ENCODE results near the gene MELK.

The MELK gene

GRCh38 chr9:36584620-36585460 is 12.1 kb downstream of the MELK start:
- no peak for FAIRE-seq

DNA sequence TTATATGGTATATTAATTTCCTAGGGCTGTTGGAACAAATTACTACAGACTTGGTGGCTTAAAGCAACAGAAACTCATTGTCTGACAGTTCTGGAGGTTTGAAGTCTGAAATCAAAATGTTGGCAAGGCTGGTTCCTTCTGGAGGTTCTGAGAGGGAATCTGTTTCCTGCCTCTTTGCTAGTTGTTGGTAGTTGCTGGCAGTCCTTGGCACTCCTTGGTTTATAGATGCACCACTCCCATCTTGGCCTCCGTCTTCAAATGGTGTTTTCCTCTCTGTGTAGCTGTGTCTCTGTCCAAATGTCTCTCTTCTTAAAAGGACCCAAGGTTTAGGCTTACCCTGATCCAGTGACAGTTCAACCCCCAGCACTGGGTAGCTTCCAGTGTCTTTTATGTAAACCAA is 17.5 kb downstream of the MELK start:
- FAIRE-seq = no peak

DNA sequence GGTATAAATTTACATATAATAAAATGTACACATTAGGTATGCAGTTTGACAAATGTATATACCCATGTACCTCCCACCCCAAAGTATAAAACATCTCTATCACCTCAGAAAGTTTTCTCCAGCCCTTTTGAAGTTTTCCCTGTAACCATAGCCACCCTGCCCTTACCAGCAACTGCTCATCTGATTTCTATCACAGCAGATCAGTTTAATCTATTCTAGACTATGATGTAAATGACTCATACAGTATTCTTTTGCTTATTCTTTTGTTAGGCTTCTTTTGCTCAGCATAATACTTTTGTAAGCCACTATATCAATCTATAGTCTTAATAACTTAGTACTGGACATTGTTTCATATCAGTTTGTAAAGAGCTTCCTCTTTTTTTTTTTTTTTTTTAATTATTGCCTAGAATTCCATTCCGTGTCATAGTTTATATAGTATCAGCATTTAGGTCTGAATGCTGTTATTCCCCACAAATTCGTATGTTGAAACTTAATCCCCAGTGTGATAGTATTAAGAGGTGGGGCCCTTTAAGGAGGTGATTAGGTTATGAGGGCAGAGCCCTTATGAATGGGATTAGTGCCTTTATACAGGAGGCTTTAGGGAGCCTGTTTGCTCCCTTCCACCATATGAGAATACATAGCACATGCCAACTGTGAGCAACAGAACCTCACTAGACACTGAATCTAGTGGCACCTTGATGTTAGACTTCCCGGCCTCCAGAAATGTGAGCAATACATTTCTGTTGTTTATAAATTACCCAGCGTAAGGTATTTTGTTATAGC is 20.3 kb downstream of the MELK start:
- FAIRE-seq = no peak

GRCh38 chr9:36594213-36594612 is 21.5 kb downstream of the MELK start:
- FAIRE-seq = no peak

DNA sequence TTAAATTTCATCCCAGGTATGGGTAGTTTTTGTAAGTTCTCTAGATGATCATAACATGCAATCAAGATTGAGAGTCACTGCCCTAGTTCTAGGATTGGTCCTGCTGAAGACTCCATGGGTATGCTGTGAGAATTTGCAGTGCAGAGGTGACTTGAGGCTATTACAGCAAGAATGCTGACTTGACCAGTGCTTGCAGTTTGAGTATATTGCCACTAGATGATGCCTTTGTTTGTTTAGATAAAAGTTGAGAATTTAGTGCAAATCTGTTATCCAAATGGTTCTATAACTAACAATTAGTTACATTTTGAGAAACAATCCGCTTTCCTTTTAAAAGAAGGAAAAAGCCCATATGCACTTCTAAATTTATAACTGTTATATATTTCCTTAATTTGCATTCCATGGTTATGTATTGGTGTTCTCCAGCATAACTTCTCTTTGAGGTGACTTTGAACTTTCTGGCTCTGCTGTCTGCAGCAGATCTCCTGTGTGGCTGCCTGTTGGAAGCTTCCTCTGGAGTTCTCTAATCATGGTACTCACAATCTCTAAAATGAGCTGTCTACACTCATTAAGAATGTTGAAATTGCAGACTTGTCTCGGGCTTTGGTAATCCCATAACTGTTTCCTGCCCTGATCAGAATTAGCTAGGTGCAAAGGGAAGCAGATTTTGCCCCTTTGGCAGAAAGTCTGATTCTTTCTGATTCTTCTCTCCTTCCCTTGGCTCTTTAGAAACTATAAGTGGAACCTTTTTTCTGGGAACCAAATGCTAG is 24.9 kb downstream of the MELK start:
- FAIRE-seq = no peak

DNA sequence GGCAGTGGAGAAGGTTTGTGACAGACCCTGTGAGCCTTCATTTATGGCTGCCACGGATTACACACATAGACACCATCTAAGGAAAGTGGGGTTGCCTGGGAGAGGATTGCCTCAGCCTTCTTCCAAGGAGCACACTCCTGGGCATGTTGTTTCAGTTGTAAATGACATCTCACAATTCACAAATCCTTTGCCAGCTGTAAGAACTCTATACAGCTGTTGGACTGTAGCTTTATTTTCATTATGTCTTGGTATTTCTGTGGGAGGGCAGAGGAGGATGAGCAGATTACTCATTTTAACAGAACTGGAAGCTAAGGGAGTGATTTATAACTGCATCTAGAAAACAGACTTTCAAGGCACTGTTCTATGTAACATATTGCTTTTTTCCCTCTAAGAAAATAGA is 25.6 kb downstream of the MELK start:
- no peak for FAIRE-seq

DNA sequence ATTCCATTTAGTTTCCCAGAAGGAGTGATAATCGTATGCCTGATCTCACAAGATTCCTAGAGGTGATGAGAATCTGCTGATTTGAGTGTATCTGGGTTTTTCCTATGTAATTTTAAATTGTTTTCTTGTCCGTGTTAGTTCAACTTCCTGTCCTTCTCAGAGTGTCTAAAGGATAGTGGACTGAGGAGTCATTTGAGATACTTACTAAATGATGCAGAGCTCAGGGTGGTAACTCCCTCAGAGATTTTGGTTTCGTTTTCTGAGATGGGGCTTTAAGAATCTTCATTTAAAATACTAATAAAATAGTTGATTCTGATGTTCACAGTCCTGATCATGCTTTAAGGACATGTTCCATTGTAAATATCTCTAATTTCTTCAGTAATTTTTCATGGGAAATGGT is 30.3 kb downstream of the MELK start:
- FAIRE-seq = no peak

- FAIRE-seq = no peak
Measured at GRCh38 chr9:36609306-36609705, 36.6 kb downstream of the MELK start.

DNA sequence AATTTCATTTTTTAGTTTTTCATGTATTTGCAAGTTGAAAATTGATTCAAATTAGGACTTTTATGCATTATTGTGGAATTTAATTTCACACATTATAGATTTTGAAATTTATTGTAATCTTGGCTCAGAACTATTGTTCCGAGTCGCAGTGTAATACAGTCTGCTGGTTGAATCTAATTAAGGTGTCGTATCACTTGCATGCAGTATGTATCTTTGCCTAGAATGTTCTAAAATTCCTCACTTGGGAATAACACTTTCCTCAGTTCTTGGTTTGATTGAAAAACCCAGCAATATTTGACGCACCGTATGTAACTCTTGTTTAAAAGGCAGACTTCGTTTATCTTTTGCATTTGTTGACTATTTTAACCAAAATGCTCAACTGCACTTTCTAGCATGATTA is 49.4 kb downstream of the MELK start:
- FAIRE-seq = no peak

DNA sequence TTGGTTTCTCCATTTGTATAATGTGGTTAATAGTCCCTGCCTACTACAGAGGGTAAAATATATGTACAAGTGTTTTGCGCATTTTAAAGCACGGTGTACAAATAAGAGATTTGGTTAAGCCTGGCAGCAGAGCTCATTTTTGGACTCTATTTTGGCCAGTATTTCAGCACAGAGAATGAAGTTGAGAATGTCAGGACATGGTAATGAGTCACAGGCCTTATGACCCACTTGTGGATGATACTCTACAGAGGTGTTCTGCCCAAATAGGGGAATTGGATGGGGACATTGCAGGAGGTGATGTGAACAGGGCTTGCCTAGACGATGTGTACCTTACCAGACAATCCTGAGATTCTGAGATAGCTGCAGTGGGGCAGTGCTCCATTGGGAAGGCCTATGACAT is 50.6 kb downstream of the MELK start:
- no peak for FAIRE-seq

DNA sequence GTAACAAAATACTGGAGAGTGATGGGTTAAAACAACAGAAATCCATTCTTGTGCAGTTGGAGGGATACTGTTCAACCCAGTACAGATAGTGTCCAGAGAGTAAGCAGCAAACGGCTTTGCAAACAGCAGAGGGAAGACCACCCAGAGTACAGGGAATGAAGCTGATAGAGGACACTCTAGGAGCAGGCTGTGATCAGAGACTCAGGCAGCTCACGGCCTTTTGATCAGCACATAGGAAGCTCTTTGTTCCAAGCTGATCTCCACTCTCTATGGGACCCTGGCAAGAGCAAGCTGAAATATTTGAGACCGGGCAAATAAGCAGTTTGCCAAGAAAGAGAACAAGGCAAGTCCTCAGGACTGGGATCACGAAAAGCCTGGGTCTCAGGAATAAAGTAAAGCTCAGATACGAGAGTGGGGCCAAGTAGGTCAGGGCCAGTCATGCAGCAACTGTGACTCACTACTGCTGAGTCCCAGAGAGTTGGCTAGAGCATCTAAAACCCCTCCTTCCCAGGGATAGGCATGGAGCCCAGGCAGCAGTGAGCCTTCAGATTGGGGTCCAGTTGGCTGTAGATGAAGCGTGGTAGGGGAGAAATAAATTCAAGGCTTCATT is 52.4 kb downstream of the MELK start:
- no peak for FAIRE-seq

GRCh38 chr9:36632892-36633291 is 60.2 kb downstream of the MELK start:
- FAIRE-seq = peak; percentile 98

DNA sequence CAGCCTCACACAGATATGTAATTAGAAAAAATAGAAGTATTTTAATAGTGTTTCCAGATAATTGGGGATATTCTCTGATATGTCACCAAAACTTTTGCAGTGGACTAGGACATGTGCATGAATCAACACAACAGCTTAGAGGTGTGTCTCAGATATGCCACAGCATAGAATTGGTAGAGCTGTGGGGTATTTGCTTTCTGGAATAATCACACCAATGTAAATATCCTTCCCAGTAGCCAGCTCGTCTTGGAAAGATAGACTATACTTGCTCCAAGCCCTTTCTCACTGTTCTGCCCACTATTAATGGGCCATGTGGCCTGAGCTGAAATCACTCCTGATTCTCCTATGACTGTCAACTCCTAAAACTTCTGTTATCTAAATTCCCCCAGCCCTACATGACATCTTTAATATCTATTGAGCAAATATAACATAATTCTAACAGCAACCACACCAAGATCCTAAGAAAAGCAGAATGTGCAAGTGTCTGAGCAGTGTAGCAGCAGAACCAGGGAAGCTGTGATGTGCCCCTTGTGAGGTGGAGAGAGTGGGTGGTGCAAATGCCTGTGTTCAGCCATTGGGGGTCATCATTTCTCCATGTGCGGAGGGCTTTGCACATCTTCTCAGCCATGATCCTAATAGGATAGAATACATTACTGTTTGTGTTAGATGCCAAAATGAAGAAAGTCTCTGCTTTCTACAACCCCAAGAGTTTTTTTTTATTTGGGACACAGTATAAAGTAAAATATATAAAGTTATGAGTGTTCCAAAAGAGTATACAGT is 65.0 kb downstream of the MELK start:
- FAIRE-seq = no peak

DNA sequence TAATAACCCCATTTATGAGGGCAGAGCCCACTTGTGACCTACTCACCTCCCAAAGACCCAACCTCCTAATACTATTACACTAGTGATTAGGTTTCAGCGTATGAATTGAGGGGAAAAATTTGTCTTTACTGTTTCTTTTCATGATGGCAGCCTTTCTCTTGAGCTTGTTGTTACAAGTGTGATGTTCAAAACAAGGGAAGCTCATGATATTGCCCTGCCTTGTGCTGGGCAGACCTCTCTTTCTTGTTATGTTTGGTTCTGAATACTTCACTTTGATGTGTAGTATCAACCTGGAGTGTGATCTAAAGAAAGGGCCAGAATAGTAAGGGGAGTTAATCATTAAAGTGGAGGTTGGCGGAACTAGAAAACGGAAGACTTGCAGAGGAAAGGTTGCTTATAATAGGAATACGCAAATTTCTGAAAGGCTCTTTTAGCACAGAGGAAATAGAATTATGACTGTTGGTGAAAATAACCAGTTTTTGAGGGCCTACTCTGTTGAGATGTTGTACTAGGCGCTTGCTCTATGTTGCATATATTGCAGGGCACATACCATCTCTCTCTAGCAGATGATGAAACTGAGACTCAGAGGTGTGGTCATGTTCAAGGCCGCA is 68.2 kb downstream of the MELK start:
- no peak for FAIRE-seq

DNA sequence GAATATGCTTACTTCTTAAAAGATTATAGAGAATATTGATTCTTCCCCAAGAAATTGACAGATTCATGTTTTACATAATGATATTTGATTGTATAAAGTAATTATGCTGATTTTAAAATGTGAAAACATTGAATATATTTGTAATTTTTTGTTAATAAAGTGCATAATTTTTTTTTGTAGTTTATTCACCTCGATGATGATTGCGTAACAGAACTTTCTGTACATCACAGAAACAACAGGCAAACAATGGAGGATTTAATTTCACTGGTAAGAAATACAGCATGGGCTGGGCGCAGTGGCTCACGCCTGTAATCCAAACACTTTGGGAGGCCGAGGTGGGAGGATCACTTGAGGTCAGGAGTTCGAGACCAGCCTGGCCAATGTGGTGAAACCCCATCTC is 70.1 kb downstream of the MELK start:
- no peak for FAIRE-seq

GRCh38 chr9:36656842-36657241 is 84.1 kb downstream of the MELK start:
- FAIRE-seq = no peak

DNA sequence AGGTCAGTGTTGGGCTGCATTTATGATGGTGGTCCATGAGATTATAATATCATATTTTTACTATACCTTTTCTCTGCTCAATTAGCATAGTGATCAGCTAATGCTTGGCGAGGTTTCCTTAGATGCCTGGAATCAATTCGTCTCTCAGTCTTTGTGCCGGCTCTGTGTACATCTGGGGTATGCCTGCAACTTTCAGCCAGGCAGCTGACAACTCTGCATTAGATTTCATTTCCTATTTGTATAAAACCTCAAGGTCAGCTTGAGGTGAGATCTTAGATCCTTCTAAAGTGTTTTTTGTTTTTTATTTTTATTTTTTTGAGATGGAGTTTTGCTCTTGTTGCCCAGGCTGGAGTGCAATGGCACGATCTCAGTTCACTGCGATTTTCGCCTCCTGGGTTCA is 86.8 kb downstream of the MELK start:
- no peak for FAIRE-seq

- FAIRE-seq = no peak
Measured at GRCh38 chr9:36664806-36665205, 92.1 kb downstream of the MELK start.

DNA sequence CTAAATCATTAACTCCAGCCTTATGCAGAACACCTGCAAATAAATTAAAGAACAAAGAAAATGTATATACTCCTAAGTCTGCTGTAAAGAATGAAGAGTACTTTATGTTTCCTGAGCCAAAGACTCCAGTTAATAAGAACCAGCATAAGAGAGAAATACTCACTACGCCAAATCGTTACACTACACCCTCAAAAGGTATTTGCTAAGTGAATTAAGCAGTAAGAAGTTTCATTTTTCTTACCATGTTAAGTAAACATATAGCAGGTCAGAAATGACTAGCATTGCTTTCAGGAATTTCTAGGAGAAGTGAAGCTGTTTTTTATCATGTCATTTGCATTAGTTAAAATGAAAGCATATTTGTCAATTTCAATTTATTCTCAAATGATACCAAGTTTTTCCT is 92.7 kb downstream of the MELK start:
- no peak for FAIRE-seq

DNA sequence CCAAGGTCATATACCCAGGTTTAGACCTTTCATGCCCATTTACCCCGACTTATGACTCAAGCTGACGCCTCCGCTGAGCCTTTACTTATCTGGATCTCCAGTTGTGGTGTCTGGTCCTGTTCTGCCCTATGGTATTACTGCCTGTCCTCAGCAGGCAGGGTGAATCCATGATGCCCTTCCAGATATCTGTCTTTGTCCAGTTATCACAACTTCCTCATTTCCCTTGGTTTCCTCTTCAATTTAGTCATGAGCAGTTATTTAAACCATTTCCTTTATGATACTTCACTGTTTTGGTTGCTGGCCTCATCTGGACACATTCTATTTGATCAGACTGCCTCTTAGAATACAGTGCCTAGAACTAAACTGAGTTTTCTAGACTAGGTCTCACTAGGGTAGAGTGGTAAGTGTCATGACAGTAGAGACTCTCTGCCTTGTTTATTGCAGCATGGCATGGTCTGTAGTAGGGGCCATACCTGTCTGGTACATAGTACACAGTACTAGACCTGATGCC is 93.3 kb downstream of the MELK start:
- FAIRE-seq = no peak

DNA sequence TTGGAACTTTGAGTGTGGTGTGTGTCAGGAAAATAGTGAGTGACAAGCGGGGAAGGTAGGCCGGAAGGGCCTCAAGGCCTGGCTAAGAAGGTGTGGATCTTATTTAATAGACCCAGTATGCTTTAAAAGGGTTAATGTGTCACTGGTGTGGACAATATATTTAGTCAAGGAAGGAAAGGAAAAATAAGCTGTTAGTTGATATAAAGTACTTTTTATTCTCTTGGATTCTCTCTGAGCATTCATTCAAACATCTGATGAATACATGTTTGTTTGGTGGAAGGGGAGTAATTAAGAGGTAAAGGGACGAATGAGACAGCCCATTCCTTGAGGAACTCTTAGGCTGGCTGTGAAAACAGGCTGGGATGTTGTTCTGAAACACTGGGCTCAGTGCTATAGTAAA is 98.9 kb downstream of the MELK start:
- no peak for FAIRE-seq

DNA sequence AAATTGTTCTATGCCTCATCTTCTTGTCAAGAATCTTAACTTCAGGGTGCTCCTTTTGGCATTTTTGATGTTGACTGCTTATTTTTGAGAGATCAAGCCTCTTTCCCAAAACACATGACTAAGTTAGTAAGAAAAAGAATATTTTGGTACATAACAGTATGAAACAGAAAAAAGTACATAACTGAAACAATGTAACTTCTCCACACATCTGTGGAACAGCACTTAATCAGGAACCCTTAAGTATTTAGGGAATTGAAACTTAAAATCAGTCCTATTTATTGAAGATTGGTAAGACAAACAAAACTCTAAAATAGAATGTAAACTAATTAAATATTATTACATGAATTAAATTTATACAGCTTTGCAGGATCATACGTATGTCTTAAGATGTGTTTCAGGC is 103.4 kb downstream of the MELK start:
- FAIRE-seq = no peak

Measured in islet of Langerhans (tissue), 1 donor.